ENCODE results near the gene IFT74.
A peak's percentile ranks its signal among the peaks of the same experiment; 100 is the strongest.

Gene IFT74

DNA sequence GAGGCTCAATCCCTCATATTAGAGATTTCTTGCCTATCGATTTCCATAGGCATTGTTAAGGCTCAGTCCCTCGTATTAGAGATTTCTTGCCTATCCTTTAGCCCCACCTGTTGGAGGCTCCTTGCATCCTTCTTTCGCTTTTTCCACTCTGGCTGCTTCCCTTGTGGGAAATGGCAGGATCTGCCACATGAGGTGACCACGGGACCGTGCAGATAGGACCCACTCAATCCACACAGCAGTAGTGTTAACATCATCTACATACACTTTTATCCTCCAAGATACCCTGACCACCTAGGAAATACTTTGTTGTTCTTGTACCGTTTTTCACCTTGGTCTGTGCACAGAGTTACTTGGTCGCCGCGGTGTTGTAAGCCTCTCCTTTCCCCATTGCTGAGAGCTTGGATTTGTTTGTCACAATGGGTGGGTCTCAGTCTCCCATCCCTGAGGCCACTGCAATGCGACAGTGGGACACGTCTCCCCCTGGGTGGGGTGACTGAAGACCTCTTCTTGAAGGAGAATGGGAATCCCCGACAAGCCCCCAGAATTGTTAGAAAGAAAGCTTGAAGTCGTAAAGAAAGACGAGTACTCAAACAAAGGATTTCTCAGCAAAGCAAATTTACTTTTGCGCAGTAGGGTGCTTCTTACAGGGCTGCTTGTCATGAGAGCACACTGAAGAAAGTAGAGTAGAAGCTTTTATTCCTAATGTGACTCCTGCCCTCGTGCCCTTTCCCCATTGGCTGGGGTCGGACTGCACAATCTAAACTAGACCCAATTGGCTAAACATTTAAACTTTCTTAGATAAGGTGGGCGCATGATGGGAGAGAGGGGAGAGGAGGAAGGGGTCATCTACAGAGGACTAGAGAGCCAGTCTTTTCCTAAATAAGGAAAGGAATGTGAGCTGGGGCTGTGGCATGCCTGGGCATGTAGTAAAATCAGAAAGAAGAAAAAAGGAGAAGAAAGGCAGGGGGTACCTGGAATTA is 19.8 kb downstream of the IFT74 start:
- no peak for DNase-seq

DNA sequence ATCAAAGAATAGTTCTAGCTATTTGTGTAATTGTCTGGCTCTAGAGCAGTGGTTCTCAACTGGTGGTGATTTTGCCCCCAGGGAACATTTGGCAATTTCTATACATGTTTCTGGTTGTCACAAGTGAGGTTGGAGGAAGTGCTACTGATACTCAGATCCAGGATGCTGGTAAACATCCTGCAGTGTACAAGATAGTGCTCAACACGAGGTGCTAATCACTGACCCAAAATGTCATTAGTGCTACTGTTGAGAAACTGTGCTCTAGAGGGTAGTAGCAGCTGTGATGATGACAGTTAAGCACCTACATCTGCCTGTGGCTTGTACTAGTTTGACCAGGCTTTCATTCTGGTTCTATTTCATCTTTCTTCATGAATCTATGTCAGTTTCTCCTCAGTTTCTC is 27.1 kb downstream of the IFT74 start:
- DNase-seq: no peak

DNA sequence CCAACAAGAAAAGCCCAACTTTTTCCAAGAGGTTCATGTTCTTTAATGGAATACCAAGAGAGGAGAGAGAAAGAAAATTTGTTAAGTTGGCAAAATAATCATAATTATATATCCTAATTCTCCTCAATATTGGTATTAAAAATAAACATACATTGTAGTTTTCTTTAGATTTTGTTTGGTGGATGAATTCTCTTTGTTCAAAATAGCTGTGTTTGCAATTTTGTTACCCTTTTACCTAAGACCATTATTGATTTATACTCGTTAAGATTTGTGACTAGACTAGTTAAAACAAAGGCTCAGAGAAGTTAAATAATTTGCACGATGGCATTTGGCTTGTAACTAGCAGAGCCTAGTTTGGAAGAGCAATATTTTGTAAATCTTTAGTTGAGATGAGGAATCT is 39.6 kb downstream of the IFT74 start:
- DNase-seq: no peak

DNA sequence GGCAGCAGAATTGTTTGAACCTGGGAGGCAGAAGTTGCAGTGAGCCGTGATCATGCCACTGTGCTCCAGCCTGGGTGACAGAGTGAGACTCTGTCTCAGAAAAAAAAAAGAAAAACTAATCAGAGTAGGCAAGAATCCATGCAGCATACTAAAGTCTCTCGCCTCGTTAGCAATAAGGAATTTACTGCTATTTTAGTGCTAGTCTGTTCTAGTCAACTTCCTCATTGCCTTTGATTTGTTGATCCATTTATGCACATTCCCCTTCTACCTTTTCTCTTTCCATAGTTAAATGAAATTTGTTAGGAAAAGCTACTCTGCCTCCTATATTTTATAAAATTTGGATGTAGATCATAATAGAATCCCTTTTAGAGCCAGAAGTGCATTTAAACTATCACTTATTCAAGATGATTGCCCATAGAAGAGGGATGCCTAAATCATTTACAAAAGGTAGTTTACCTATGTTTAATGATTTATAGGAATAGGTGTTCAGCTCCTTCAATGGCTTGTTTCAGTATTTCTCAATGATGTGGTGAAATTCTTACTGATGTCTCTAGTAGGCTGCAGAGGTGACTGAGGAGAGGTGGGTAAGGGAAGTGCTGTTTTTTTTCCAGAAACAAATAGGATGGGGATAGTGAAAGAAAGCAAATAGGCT is 47.3 kb downstream of the IFT74 start:
- DNase-seq: no peak

DNA sequence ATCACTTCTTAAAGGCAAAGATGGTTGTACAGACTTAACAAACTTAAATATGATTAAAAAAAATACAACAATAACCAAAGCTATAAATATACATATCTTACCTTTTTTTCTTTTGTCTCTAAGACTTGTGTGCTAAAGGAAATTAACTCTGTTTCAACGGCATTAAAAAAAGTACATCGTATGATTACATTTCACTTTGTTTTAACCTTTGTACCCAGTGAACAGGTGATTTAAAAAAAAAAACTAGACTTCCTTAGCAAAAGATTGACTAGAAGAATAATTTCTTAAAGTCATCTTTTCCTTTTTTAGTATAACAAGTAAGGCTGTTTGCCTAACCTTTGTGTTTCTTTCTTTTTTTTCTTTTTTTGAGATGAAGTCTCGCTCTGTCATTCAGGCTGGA is 49.3 kb downstream of the IFT74 start, which contains the start of gene LRRC19:
LRRC19 (minus strand) TSS at position 182 of the 400 bp plus-strand sequence. CDS start 5,978 bp downstream, outside the sequence.
- no peak for DNase-seq

DNA sequence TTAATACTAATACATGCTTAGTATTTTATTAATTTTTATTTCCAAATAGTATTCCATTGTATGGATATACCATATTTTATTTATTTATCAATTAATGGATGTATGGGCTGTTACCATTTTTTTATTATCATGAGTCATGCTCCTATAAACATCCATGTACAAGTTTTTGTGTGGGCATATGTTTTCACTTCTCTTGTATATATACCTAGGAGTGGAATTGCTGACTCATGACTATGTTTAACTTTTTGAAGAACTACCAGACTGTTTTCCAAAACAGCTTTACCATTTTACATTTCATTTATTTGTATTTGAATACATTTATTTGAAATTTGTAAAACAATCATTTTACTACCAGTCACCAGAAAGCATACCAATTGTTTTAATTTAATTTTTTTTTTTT is 63.4 kb downstream of the IFT74 start:
- DNase-seq: no peak

DNA sequence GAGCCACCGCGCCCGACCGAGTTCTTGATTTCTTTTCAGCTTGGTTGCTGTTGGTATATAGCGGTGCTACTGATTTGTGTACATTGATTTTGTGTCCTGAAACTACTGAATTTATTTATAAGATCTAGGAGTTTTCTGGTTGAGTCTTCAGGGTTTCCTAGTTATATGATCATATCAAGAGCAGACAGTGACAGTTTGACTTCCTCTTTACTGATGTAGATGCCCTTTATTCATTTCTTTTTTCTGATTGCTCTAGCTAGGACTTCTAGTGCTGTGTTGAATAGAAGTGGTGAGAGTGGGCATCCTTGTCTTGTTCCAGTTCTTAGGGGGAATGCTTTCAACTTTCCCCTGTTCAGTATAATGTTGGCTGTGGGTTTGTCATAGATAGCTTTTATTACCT is 66.7 kb downstream of the IFT74 start:
- DNase-seq: no peak

DNA sequence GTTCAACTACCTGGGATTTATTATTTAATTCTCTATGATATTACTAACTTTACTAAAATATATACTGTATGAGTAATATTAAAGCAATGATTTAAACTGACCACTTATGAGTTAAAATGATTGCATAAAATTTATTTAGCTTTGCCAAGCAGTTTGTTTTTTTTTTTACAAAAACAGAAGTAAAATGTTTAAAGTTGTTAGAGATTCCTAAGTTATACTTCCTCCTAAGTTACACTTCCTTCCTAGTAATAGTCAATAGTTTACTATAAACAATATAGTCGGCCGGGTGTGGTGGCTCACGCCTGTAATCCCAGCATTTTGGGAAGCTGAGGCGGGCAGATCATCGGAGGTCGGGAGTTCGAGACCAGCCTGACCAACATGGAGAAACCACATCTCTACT is 73.0 kb downstream of the IFT74 start:
- no peak for DNase-seq

DNA sequence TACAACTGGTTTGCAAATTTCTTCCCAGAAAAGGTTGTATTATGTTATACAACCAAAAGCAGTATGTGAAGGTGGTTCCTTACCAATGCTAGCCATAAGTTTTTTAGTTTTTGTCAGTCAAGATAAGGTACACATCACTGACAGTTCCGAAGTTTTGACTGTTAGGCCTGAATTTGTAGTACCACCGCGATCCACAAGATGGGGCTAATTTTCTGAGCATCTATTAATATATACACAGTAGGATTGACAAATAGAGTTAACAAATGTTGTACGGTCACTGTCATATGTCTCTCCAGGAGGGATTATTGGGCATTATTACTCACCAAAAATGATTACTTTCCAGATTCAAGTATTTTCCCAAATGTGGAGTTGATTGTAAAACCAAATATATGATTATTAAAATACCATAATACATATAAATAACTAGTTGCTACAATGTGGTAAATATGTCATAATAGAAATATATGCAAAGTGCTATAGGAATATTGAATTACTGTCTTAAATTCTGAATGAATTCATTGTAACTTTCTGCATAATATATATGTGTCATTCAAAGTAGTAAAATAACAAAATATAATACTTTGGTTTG is 77.7 kb downstream of the IFT74 start:
- peak; percentile 12 for DNase-seq

DNA sequence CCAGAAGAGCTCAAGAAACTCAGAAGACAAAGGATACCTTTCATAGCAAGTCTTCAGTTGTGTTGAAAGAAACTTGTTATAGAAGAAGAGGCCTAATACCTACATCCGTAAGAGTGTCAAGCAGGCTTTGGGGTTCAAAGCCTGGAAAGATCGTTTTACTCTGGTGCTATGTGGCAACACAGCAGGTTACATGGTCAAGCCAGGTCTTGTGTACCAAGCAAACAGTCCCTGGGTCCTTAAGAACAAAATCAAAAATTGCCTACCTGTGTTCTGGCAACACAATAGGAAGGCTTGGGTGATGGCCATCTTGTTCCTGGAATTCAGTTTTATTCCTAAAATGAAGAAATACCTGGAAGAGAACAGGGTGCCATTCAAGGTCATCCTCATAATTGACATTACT is 81.3 kb downstream of the IFT74 start:
- no peak for DNase-seq

DNA sequence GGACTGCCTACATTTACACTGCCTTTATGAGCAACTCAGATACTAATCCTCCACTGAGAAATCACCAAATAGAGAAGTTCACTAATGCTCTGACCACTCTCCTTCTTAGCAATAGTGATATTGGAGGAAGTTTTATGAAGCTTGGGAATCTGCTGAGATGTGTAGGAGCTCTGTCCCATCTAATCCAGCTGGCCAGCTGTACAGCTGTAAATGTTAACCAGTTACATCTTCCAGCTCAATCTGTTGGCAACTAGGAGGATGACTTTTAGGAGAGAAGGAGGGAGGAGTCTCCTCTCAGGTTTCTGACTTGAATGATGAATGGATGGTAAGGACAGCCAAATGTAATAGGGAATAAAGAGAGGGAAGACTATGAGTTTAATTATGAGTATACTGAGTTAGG is 85.5 kb downstream of the IFT74 start:
- DNase-seq: no peak

DNA sequence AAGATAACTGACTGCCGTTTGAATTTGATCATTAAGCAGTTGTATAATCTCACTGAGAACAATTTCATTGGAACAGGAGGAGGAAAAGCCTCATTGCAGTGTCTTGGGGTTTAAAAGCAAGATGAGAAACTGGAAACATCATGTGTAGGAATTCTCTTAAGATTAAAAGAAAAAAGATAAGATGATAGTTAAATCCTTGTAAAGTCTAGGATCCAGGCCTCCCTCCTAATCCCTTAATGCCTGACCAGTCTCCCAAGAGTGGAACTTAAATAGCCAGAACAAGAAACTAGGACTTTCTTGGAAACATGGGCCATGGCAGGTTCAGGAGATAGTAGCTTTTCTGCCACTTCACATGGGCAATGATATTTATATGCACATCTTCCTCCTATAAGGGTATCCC is 86.3 kb downstream of the IFT74 start:
- DNase-seq: no peak

DNA sequence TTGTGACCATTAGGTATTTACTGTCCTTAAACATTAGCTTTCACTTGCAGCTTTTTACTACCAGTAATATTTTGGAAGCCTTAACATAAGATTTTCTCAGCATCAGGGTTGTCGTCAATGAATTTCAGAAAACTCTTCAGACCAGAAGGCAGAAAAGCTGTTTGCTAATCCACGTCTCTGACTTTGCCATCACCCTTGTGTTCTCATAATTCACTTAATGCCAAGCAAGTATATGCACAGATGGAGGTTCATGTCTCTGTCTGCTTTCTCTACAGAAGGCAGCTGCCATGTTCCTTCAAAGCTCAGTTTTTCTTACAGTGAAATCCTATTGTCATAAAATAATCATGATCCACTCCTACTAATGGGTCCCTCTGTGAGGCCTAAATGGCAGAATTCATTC is 87.0 kb downstream of the IFT74 start:
- DNase-seq: no peak

DNA sequence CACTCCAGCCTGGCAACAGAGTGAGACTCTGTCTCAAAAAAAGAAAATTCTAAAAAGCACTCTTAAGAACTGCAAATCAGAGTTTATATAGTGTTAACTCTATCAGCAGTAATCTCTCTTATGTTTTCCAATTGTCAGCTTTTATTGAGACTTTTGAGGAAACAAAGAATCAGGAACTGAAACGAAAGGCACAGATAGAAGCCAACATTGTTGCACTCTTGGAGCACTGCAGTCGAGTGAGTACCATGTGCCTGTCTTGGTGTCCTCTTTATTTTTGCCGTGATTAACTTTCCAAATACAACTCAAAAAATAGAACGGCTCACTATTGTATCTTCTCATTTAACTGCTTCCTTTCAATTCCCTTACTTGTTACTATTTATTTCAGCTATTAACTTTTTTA is 90.9 kb downstream of the IFT74 start:
- DNase-seq: no peak

DNA sequence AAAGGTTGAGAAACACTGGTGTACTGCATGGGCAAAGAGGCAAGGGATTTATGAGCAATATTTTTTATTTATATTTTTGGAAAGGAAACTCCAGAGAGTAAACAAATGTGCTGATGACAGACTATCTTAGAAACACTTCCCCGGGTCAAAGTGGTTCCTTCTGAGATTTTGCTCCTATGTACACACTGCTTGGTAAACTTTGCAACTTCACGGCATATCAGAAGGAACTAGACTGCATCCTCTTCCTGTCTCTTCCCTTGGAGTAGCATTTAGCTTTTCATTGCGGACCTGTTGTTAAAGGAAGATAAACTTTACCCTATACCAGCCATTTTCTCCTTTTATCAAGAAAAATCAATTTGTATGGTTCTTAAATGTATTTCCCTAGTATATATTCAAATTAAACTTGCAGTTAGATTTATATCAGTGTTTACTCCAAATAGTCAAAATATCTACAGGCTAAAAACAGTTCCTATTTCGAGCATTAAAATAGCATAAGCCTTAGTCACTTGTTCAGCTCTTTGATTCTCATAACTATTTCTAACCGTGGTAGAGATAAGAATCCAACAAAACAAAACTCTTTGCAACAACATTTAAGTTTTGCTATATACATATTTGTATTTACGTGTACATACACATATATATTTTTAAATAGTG is 97.3 kb downstream of the IFT74 start:
- no peak for DNase-seq

DNA sequence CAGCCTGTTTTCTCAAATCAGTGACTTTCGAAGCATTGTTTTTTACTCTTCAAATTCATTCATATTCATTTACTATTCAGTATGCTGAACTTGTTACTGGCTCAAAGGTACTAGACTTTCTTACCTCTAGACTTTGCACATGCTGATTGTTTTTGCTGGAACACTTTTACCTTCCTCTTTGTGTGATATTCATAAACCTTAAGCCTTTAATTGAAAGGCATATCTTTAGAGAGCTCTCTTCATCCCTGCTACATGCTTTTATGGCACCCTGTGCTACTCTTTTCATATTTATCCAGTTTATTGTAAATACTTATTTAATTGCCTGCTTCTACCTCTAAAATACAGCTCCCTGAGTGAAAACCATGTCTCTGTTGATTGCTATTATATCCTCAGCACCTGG is 97.9 kb downstream of the IFT74 start:
- DNase-seq: no peak

DNA sequence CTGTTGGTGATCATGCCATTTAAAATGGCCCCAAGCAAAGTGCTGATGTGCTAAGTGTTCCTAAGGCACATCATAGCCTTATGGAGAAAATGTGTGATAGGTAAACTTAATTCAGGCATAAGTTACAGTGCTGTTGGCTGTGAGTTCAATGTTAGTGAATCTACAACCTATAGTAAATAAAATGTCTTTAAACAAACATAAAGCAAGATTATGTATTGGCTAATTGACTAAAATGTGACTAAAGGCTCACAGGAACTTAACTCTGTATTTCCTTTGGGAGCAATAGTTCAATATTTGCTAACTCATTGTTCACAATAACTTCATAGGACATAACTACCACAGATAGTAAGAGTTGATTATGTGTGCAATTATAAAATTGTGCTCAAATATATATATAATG is 98.6 kb downstream of the IFT74 start:
- DNase-seq: no peak

DNA sequence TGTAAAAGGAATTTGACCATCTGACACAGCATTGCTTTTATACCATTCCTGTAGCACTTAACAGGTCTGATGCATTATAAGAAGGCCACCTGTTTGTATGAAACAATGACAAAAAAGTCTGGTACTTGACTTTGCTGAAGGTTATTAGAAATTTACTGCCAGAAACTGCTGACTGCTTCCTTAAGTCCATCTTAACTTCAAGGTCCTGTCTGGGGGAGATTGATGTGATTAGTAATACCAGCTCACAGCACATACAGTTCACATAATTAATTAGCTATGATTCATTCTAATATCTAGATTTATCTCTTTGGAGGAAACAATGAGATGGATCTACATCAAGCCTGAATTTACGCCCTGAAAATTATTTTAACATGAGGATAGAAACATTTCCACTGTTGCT is 103.2 kb downstream of the IFT74 start:
- no peak for DNase-seq

DNA sequence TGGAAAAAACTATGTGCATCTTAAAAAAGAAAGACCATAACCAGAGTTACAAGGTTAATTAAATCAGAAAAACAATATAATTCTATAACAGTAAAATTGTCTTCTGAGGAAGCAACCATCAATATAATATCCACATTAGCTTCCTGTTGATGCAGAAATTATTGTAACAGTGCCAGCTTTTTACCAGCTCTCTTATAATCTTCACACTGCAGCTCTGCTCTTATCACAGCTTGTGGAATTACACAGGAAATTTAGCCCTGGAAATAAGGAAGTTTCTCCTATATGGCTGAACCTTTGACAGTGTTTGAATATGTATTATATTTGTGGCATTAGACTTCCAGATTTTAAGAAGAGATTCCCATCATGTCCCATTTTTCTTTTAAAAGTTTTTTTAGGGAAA is 103.7 kb downstream of the IFT74 start:
- peak; percentile 7 for DNase-seq

DNA sequence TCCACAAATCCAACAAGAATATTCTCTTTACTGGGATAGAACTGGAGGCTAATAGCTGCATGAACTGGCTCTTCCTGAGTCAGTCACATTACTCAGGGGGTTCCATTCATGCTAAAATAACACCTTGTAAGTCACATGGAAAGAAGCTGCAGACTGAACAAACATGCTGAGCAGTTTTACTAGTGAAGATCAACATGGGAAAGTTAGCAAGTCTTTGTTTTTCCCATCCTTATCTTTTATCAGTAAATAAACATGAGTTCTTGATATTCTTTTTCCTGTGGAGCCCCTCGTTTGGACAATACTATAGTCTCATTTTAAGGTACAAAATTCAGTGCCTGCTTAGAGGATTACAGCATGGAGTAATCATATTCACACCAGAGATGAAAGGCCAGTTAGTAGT is 109.1 kb downstream of the IFT74 start:
- no peak for DNase-seq

DNA sequence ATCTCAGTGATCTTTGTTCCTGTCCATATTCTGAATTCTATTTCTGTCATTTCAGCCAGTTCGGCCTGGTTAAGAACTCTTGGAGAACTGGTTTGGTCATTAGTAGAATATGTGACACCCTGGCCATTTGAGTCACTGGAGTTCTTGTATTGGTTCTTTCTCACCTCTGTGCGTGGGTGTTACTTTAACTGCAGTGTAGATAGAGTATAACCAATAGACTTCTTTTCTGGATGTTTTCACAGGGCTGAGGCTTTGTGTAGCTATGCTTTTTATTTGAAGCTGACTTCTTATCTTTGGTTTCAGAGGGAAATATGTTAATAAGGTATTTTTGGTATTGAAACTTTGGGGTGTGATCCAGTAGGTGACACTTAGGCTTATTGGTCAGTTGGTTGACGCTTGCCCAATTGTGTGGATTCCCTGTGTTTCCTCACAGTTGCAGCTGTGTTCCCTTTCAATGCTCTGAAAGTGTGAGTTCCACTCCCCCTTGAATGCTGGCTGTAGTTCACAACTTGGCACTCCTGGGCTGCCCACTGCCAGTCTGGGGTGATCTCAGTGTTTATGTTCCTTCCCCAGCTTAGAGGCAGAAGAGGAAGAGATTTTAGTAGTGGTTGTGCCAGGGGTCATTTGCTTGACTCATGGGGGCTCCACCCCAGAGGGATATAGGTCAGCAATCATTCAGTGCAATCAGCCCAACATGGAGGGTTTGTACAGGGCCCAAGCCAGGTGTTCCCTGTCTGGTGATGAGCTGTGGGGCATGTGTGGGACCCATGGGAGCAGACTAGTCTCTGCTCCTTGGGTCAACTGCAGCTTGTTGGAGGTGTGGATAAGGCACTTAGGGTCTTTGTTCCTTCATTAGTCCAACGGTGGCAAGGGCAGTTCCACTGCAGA is 117.9 kb downstream of the IFT74 start:
- DNase-seq: no peak

DNA sequence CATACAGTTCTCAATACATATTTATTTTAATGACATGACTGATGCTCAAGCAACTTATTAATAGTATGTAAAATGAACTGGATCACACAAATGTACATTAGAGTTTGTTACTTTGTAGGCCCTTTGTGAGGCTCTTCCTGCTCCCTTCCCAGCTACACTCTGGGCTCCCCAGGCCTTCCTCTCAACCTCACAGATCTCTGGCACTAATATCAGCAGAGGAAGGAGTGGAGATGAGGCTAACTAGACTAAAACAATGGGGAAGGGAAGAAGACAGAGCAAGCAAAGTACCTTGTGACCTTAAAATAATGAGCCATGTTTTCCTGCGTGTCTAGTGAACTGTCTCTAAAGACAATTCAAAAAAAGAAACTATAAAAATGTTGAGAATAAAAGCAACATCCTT is 122.5 kb downstream of the IFT74 start:
- DNase-seq: no peak
